ENCODE measurements around the gene STK17B. TPM values are rescaled to one million over a fixed set of nuclear protein-coding genes. Genes with fewer than 3 reads are reported as not detected.
A peak's percentile ranks its signal among the peaks of the same experiment; 100 is the strongest.

STK17B gene
- total and polyA plus RNA-seq, 9 of the 15 experiments (the other 6 are each of a cell fraction or from before 2014, with no cell fraction given) = 2.3 to 17.7 (median 8.5) TPM

- TF ChIP-seq ELF4 (CRISPR knock-in tag; IDR thresholded peaks at IDR 0.05) = no peak
- TF ChIP-seq MTA2 (IDR thresholded peaks at IDR 0.05; ENCODE audit: low read depth) = peak; percentile 74
- TF ChIP-seq SMARCB1 (IDR thresholded peaks at IDR 0.05; ENCODE audit: insufficient read length, low read depth) = no peak
- TF ChIP-seq, protein P1, sequence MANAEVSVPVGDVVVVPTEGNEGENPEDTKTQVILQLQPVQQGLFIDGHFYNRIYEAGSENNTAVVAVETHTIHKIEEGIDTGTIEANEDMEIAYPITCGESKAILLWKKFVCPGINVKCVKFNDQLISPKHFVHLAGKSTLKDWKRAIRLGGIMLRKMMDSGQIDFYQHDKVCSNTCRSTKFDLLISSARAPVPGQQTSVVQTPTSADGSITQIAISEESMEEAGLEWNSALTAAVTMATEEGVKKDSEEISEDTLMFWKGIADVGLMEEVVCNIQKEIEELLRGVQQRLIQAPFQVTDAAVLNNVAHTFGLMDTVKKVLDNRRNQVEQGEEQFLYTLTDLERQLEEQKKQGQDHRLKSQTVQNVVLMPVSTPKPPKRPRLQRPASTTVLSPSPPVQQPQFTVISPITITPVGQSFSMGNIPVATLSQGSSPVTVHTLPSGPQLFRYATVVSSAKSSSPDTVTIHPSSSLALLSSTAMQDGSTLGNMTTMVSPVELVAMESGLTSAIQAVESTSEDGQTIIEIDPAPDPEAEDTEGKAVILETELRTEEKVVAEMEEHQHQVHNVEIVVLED (CRISPR knock-in tag; IDR thresholded peaks at IDR 0.05) = no peak
- TF ChIP-seq DMBX1 (CRISPR knock-in tag; IDR thresholded peaks at IDR 0.05; ENCODE audit: borderline replicate concordance) = no peak
- TF ChIP-seq, protein P2, sequence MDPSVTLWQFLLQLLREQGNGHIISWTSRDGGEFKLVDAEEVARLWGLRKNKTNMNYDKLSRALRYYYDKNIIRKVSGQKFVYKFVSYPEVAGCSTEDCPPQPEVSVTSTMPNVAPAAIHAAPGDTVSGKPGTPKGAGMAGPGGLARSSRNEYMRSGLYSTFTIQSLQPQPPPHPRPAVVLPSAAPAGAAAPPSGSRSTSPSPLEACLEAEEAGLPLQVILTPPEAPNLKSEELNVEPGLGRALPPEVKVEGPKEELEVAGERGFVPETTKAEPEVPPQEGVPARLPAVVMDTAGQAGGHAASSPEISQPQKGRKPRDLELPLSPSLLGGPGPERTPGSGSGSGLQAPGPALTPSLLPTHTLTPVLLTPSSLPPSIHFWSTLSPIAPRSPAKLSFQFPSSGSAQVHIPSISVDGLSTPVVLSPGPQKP (CRISPR knock-in tag; IDR thresholded peaks at IDR 0.05) = no peak
- peak; percentile 89 for TF ChIP-seq TCF3 (CRISPR knock-in tag; IDR thresholded peaks at IDR 0.05)
- TF ChIP-seq, protein P3, sequence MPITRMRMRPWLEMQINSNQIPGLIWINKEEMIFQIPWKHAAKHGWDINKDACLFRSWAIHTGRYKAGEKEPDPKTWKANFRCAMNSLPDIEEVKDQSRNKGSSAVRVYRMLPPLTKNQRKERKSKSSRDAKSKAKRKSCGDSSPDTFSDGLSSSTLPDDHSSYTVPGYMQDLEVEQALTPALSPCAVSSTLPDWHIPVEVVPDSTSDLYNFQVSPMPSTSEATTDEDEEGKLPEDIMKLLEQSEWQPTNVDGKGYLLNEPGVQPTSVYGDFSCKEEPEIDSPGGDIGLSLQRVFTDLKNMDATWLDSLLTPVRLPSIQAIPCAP (CRISPR knock-in tag; IDR thresholded peaks at IDR 0.05; ENCODE audit: borderline replicate concordance) = no peak
- TF ChIP-seq POLR2H (tag; IDR thresholded peaks at IDR 0.05; ENCODE audit: low read depth) = no peak
- TF ChIP-seq, protein P4, sequence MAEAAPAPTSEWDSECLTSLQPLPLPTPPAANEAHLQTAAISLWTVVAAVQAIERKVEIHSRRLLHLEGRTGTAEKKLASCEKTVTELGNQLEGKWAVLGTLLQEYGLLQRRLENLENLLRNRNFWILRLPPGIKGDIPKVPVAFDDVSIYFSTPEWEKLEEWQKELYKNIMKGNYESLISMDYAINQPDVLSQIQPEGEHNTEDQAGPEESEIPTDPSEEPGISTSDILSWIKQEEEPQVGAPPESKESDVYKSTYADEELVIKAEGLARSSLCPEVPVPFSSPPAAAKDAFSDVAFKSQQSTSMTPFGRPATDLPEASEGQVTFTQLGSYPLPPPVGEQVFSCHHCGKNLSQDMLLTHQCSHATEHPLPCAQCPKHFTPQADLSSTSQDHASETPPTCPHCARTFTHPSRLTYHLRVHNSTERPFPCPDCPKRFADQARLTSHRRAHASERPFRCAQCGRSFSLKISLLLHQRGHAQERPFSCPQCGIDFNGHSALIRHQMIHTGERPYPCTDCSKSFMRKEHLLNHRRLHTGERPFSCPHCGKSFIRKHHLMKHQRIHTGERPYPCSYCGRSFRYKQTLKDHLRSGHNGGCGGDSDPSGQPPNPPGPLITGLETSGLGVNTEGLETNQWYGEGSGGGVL (CRISPR knock-in tag; IDR thresholded peaks at IDR 0.05) = no peak
- no peak for TF ChIP-seq GTF2F1 (IDR thresholded peaks at IDR 0.05; ENCODE audit: low read depth, low read length)
- TF ChIP-seq RUNX1 (IDR thresholded peaks at IDR 0.05; ENCODE audit: low read depth) = no peak
- TF ChIP-seq FOXK2 (conservative IDR thresholded peaks at IDR 0.05 in 1 of 2, IDR thresholded peaks at IDR 0.05 in 1 of 2; ENCODE audit: low read depth in 2 of 2) = no peak
Measured at GRCh38 chr2:196177124-196177523, 5.7 kb upstream of the STK17B start (continued).
